Stimulated activated CD4-positive, alpha-beta T cell treated with anti-CD3 and anti-CD28 coated beads, Interleukin-12 subunit alpha, Interleukin-12 subunit beta, amount 100 ng/mL, for 24 hours (primary cell): ENCODE data around the gene NTM.

ENCODE experiments used
- DNase-seq, 2 experiments: peaks; one replicate each; pipeline ENCODE4 v3.0.0-alpha.2; 2020; ENCODE audit warnings: low read depth in 2 of 2

The NTM gene

DNA sequence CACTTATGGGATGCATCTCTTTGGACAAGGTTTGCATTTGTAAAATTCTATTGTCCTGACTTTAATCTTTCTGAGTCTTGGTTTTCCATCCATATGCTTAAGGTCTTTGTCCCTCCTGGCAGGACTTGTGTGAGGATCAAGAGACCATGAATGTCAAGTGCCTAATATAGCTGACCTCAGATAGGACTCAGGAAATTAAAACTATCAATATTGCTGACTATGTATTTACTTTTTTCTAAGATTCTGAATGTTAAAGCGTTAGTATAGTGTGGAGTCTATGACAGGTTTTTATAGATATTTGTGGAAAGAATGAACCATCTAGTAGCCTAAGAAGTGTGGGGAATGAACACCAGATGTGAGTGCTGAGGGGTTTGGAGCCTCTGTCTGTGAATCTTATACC, 637.8 kb downstream of the NTM start:
- no peak for DNase-seq

DNA sequence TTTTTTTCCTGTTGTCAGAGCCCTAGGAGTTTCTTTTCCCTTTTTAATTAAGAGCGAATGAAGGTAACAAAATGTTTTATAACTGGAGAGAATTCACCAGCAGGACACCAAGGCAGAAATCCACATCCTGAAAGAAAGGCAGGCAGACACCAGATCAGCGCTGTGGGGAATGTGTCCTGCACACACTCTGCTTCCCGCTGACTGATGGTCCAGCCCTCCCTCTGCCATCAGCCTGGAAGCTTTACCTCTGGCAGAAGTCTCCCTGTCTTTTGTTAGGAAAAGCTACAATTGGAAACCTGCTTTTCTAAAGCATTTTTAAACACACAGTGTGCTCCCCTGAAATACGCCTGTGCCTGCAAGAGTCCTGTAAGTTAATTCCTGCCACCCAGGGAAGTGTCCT, 638.5 kb downstream of the NTM start:
- no peak for DNase-seq

DNA sequence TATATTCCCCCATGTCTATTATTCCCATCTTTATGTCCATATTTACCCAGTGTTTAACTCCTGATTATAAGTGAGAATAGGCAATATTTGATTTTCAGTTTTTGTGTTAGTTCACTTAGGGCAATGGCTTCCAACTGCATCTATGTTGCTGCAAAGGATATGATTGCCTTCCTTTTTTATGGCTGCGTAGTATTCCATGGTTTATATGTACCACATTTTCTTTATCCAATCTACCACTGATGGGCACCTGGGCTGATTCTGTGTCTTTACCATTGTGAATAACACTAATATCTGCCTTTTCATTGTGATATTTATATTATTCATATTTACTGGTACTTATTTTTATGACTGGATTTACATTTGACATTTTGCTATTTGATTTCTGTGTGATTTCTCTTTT, 649.6 kb downstream of the NTM start:
- no peak for DNase-seq

DNA sequence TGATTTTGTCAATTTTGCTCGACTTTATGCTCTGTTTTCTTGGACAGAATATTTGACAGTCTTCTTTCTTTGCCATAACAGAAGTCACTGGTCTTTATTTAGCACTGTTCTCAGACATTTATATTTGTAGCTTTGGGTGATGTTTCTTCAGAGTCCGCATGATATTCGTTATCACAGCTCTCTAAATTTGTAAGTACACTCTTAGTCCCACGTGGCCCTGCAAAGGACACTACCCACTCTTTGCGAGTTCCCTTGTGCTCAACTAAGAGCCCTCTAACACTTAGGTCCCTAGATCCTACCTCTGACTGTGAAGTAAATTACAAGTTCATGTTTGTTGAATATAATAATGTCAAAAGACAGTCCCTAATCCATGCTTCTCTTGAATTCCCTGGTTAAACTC, 651.9 kb downstream of the NTM start:
- DNase-seq = no peak

DNA sequence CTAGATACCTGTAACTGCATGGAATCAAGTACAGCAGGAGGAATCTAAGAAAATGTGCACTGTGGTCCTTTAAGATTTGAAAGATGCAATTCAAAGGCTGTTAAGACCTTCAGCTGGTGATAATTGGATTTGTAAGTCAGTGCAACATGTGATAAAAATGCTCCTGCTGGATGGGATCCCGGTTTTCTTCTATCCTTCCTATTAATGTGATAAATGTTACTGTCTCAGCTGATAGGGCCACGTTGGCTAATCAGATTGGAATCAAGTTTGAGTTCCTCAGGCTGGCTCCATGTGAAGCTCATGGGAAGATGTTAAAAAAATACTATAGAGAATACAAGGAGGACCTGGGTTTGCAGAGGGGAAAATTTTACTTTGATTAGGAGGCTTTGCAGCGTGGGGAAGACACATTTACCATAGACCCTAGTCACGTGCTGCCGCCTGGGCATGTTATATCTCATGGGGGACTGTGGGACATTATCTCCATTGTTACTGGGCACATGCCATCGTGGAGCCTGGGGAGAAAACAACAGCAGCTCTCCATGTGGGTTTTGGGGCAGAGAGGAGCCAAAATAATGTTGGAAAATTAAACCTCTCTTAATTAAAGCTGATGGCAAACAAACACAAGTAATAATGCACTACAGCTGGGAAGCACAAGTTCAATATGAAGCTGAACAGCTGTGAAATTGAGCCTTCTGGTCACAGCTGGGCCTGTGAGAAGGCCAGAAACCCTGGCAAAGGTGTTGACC, 652.5 kb downstream of the NTM start:
- DNase-seq = no peak

GRCh38 chr11:132024587-132025295, 654.3 kb downstream of the NTM start:
- no peak for DNase-seq

DNA sequence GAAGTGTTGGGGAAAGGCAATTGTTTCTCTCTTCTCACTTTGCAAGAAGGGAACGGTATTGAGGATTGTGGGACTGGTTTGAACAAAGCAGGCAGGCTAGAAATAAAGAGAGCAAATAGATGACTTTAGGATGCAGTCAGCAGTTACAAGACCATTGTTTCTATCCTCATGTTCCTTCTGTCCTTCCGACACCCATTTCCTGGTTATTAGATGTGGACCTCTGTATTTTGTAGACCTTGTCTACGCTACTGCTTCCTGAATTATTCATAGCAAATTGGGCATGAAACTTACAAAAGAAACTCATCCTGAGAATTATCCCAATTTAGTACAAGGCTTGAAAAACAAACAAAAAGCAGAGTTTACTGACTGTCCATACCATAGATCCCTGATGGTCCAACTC, 656.3 kb downstream of the NTM start:
- no peak for DNase-seq

GRCh38 chr11:132028380-132029240, 658.2 kb downstream of the NTM start:
- DNase-seq = no peak

GRCh38 chr11:132030896-132031295, 660.5 kb downstream of the NTM start:
- no peak for DNase-seq

- DNase-seq = no peak
Measured at GRCh38 chr11:132032555-132032954, 662.1 kb downstream of the NTM start.

GRCh38 chr11:132033051-132033450, 662.6 kb downstream of the NTM start:
- DNase-seq = no peak

- DNase-seq = no peak
Measured at GRCh38 chr11:132035228-132035627, 664.8 kb downstream of the NTM start.

GRCh38 chr11:132035766-132036165, 665.4 kb downstream of the NTM start:
- DNase-seq = no peak

- no peak for DNase-seq
Measured at GRCh38 chr11:132036220-132036619, 665.8 kb downstream of the NTM start.

DNA sequence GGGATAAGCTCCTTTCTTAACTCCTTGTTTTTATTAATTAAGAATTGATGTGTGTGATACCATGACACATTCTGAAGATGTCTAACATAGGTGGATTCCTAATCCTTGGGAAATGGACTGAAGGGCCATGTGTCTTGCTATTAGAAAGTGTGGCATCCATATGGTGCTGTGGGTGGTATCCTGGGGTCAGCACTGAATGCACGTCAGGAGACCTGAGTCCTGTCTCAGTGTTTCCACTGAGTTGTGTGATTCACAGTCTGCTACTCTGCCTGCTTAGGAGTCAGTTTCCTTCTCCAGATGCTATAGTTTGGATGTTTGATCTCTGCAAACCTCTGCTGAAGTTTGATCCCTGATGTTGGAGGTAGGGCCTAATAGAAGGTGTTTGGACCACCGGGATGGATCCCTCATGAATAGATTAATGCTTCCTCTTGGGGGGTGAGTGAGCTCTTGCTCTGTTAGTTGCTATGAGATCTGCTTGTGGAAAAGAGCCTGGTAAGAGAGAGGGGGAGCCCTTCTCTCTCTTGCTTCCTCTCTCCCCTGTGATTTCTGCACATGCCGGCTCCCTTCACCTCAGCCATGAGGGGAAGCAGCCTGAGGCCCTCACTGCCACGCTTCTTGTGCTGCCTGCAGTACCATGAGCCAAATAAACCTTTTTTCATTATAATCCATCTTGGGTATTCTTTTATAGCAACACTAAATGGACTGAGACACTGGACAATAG, 666.5 kb downstream of the NTM start:
- DNase-seq = no peak

- no peak for DNase-seq
Measured at GRCh38 chr11:132037467-132037862, 667.0 kb downstream of the NTM start.

DNA sequence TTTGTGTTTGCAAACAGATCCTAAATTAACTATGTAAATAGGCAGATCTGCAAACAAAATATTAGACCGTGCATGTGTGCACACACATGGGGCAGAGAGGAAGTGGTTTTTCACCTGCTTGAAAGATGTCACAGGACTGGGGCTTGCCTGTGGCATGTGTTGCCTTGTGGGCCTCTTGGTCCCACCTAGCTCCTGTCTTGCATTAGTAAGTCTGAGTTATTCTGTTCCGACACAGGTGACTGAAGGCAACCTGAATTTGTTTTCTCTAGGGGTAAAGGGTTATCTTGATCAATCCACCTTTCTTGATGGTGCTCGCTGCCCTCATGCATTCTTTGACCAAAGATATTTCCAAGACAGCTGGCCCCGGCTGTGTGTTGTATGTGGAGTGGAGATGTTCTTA, 667.5 kb downstream of the NTM start:
- DNase-seq = no peak

DNA sequence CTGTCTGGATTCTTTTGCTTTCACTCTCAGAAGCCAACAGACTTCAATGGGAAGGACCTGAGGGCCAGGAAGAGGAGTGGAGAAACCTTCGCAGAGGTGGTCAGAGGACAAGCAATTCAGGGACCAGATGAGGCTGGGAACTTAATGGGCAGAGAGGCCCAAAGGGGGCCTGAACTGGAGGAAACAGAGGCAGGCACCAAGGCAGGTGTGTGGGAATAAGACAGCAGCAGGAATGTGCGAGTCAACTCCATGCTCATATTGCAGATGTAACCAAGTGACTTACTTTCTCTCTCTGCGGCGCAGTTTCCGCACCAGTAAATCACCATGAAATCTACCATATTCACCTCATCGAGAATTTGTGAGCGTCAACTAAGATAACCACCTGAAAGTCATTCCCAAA, 669.1 kb downstream of the NTM start:
- no peak for DNase-seq

- DNase-seq = no peak
Measured at GRCh38 chr11:132042296-132042695, 671.9 kb downstream of the NTM start.

DNA sequence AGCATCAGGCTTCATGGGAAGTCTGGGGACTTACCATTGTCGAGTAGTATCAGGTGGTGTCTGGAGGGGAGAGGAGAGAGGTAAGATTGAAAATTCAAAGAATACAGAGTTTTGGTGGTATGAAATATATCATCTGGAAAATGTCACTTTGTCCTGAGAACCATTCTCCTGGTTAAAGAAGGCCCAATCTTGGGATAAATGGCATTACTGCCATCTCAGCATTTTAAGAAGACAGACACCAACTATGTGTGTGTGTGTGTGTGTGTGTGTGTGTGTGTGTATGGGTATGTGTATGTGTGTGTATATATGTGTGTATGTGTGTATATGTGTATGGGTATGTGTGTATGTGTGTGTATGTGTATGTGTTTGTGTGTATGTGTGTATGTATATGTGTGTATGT, 673.3 kb downstream of the NTM start:
- no peak for DNase-seq

- no peak for DNase-seq
Measured at GRCh38 chr11:132045107-132045506, 674.7 kb downstream of the NTM start.

DNA sequence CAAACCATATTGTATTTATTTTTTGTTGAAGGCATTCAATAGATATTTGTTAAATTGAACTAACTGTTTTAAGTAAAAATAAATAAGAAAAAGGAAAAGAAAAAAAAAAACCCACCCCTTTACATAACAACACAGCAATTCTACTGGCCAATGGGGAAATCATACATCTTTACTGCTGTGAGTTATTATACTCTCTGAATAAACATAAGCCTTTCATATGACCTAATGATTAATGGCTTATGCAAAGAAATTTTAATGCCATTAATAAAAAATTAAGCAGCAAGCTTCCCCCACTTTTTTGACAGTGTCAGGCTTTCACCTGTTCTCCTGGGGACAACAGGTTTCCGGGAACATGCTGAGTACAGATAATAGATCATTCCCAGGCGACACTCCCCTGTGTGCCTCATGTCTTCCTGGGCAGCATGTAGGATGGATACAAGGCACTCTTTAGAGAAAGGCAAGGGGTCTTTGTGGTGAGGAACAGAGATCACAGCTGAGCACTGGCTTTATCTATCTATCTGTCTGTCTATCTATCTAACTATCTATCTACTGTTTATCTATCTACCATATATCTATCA, 676.0 kb downstream of the NTM start:
- DNase-seq = no peak
